HepG2 (cell line): ENCODE measurements around the gene GABBR2. TPM values are rescaled to one million over a fixed set of nuclear protein-coding genes. Genes with fewer than 3 reads are reported as not detected.

Source experiments
- ATAC-seq: fragments of 200-7000 bp; cut with Tn5 transposase; 3 replicates; pipeline ENCODE4 v1.9.1; 2020; ENCODE audit warnings: mild to moderate bottlenecking, moderate library complexity
- BruUV-seq: library from RNA; stranded (reverse); fragments of 400-500 nt; replicated peaks from 2 replicates; lab custom pipeline; 2021; lab: Mats Ljungman, UMichigan
- CTCF ChIA-PET: fragments of 300-600 bp; formaldehyde crosslinking; extraction: SDS; loops from one replicate; lab custom pipeline; 2021; ENCODE audit warnings: low total read pairs, inconsistent platforms, low intra/inter-chr PET ratio; lab: Yijun Ruan, JAX
- POLR2A ChIA-PET: fragments of 350-600 bp; sonication (Branson Sonifier 250); formaldehyde crosslinking; loops from one replicate; lab custom pipeline; 2020; ENCODE audit warnings: antibody characterized with exemption, inconsistent platforms; lab: Yijun Ruan, JAX
- DNase-seq: peaks from one replicate; pipeline ENCODE4 v3.0.0-alpha.2; 2015; ENCODE audit warnings: low spot score
- FAIRE-seq: peaks from 3 replicates; lab custom pipeline; 2011; peaks lifted over from hg19 to GRCh38; lab: Jason Lieb, UNC
- H2AFZ ChIP-seq: one replicate; pipeline ENCODE4 v1.6.1; 2011; ENCODE audit warnings: low read length, inconsistent platforms
- H3K27ac ChIP-seq: fragments of 300-600 bp; 3 replicates; pipeline ENCODE4 v1.8.0; 2011; ENCODE audit warnings: mixed run types, mild to moderate bottlenecking, mixed read lengths, low read length, inconsistent platforms; ENCODE audit not compliant: insufficient read depth; ENCODE audit errors: extremely low read length
- H3K27me3 ChIP-seq, 2 experiments: fragments of 200-600 bp in 1 of 2; 2 replicates in 1 of 2; 3 replicates in 1 of 2; pipeline versions ENCODE4 v1.6.0 to v1.8.0; 2011; ENCODE audit warnings: low read length in 2 of 2, mild to moderate bottlenecking in 2 of 2, moderate library complexity in 2 of 2, inconsistent platforms in 1 of 2; ENCODE audit not compliant: insufficient read depth in 2 of 2, control insufficient read depth in 1 of 2
- H3K36me3 ChIP-seq, 2 experiments: fragments of 200-600 bp in 1 of 2; replicated peaks in 1 of 2; 2 replicates in 1 of 2; 3 replicates in 1 of 2; pipeline versions ENCODE4 v1.5.1 to v1.8.0; 2011; ENCODE audit warnings: low read length in 2 of 2, inconsistent platforms in 1 of 2; ENCODE audit not compliant: insufficient read depth in 2 of 2, control insufficient read depth in 1 of 2
- H3K4me1 ChIP-seq: 2 replicates; pipeline ENCODE4 v1.5.1; 2012; ENCODE audit warnings: low read length, inconsistent platforms; ENCODE audit not compliant: insufficient read depth
- H3K4me2 ChIP-seq: 2 replicates; pipeline ENCODE4 v1.6.0; 2011; ENCODE audit warnings: low read depth, low read length, inconsistent platforms
- H3K4me3 ChIP-seq, 3 experiments: fragments of 200-600 bp in 1 of 3; sonication (generic), shearing (Covaris generic) in 1 of 3; replicated peaks in 1 of 3; 2 replicates each; pipeline ENCODE4 v1.5.1; 2011 to 2016; ENCODE audit warnings: low read length in 3 of 3, inconsistent platforms in 2 of 3, low read depth in 2 of 3, mild to moderate bottlenecking in 2 of 3, control low read depth in 1 of 3, mixed read lengths in 1 of 3; ENCODE audit not compliant: insufficient read depth in 1 of 3
- H3K79me2 ChIP-seq: one replicate; pipeline ENCODE4 v1.6.1; 2011; ENCODE audit warnings: low read length, inconsistent platforms; ENCODE audit not compliant: insufficient read depth
- H3K9ac ChIP-seq: 2 replicates; pipeline ENCODE4 v1.6.0; 2011; ENCODE audit warnings: mild to moderate bottlenecking, low read depth, low read length, inconsistent platforms; ENCODE audit not compliant: insufficient read depth
- H3K9me3 ChIP-seq: 2 replicates; pipeline ENCODE4 v1.5.1; 2012; ENCODE audit warnings: mild to moderate bottlenecking, low read length
- H4K20me1 ChIP-seq: 2 replicates; pipeline ENCODE4 v1.6.0; 2011; ENCODE audit warnings: inconsistent platforms, mild to moderate bottlenecking, low read length, moderate library complexity; ENCODE audit not compliant: insufficient read depth
- FOXK2 ChIP-seq: fragments of 450-650 bp; IDR thresholded peaks from 2 replicates; pipeline ENCODE4 v1.6.1; 2016
- NR2F6 ChIP-seq, 2 experiments: IDR thresholded peaks; 2 replicates each; pipeline ENCODE4 v1.6.1; 2016; ENCODE audit warnings: antibody characterized with exemption in 1 of 2, mild to moderate bottlenecking in 1 of 2
- ZMYM4 ChIP-seq: sonication (generic); formaldehyde crosslinking; IDR thresholded peaks from 2 replicates; pipeline ENCODE4 v1.8.1; 2023; ENCODE audit warnings: mild to moderate bottlenecking, missing genetic modification reagents
- ZNF431 ChIP-seq: sonication (generic); formaldehyde crosslinking; IDR thresholded peaks from 2 replicates; pipeline ENCODE4 v1.9.0; 2022; ENCODE audit warnings: missing genetic modification reagents, low read depth, mild to moderate bottlenecking, borderline replicate concordance
- ZNF501 ChIP-seq: sonication (generic); formaldehyde crosslinking; IDR thresholded peaks from 2 replicates; pipeline ENCODE4 v1.5.1; 2020; ENCODE audit warnings: mild to moderate bottlenecking, moderate library complexity, missing genetic modification reagents
- WGBS: methylation state at CpG from one replicate; pipeline ENCODE4 v1.1.6; 2017; ENCODE audit warnings: low lambda C conversion rate; 5-methylcytosine and 5-hydroxymethylcytosine counted together
- in situ Hi-C: cut with HindIII; loops from 2 replicates; pipeline ENCODE4 v1.10.0; 2017; ENCODE audit warnings: low pct_unique_long_range_greater_than_20kb; ENCODE audit not compliant: extremely low pct_ligation_motif_present
- intact Hi-C: fragments of 100-400 bp; cut with micrococcal nuclease; formaldehyde crosslinking; loops from one replicate; pipeline ENCODE4 v1.10.0; 2022; ENCODE audit not compliant: unreplicated experiment
- polyA plus RNA-seq, 8 experiments: library from polyadenylated mRNA; depleted of rRNA in 3 of 8; stranded (reverse) in 7 of 8; unstranded in 1 of 8; fragments of >200 nt; fragmentation: Illumina TruSeq in 4 of 8; extraction: Trizol in 4 of 8; gene quantifications; 2 replicates each; pipeline versions ENCODE4 v1.2.1 to v1.2.3, GENCODE V29; 2011 to 2016; ENCODE audit warnings: low read depth in 4 of 8, missing spikeins in 1 of 8, mixed read lengths in 1 of 8; ENCODE audit not compliant: insufficient read depth in 1 of 8
- total RNA-seq, 5 experiments: library from RNA; depleted of rRNA; stranded (reverse); fragments of >200 nt; fragmentation: Illumina TruSeq; extraction: Trizol; gene quantifications; 2 replicates each; pipeline ENCODE4 v1.2.3, GENCODE V29; 2016; ENCODE audit warnings: low read depth in 1 of 5
- TF ChIP-seq, protein P1 (sequence below): sonication (generic); formaldehyde crosslinking; IDR thresholded peaks from 2 replicates; pipeline ENCODE4 v1.4.0; 2020; ENCODE audit warnings: missing genetic modification reagents, borderline replicate concordance
- TF ChIP-seq, protein P2 (sequence below): sonication (generic); formaldehyde crosslinking; IDR thresholded peaks from 2 replicates; pipeline ENCODE4 v1.8.0; 2022; ENCODE audit warnings: mild to moderate bottlenecking, missing genetic modification reagents, moderate library complexity

GABBR2 gene
- total and polyA plus RNA-seq, 2 of the 13 experiments (the other 11 are each of a cell fraction or from before 2014, with no cell fraction given): 0.02 TPM; not detected in 1

DNA sequence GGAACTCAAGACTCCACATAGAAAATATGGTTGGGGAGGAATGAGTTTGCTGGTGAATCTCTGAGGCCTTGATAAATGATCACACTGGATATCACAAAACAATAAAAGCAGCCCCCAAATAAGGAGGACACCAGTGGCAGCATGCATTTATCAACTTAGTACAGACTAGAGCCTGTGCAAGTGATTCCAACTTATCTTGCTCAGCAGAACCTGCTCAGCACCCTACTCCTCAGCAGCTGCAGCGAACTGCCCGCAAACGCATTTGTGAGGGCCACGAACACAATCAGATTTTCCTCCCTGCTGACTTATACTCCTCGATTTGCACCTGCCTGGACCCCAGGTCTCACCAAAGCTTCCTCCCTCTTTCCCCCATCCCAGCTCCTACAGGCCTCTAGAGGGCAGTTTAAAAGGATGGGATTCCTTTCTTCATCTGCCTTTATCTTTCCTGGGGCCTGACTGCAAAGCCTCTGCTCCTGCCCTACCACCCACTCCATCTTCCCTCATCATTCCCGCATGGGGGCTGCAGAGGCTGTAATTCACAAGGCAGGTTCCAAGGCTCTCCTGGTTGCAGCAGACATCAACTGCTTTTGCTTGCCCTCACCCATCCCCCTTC lies 46.4 kb upstream of the GABBR2 start:
- WGBS: 88% methylated on average over 6 of the region's 6 CpGs
- ATAC-seq (no peak), DNase-seq (no peak), FAIRE-seq (no peak)
- no peak overlapping the region for H3K4me3 ChIP-seq
- H3K9ac ChIP-seq: no peak overlapping the region
- intact Hi-C loops: no loop called here
- no peaks in the 10 kb centered on the region for H4K20me1 ChIP-seq
- H3K9me3 ChIP-seq: peaks cover 9% of the 10 kb centered on the region
- H3K27me3 ChIP-seq: no peaks in the 10 kb centered on the region
- ChIA-PET CTCF (no interaction called here), POLR2A (no interaction called here)
- H2AFZ ChIP-seq: no peak overlapping the region
- H3K79me2 ChIP-seq: no peaks in the 10 kb centered on the region
- H3K36me3 ChIP-seq: peaks cover 0 to 3% of the 10 kb centered on the region in 2 experiments; a peak in 1 of 5 replicates
- no peak overlapping the region for H3K27ac ChIP-seq
- H3K4me2 ChIP-seq: no peak overlapping the region
- BruUV-seq: no TSS peak
- in situ Hi-C loops: no loop called here
- TF ChIP-seq, protein P1, sequence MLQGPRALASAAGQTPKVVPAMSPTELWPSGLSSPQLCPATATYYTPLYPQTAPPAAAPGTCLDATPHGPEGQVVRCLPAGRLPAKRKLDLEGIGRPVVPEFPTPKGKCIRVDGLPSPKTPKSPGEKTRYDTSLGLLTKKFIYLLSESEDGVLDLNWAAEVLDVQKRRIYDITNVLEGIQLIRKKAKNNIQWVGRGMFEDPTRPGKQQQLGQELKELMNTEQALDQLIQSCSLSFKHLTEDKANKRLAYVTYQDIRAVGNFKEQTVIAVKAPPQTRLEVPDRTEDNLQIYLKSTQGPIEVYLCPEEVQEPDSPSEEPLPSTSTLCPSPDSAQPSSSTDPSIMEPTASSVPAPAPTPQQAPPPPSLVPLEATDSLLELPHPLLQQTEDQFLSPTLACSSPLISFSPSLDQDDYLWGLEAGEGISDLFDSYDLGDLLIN (CRISPR knock-in tag): no peak
- TF ChIP-seq FOXK2 (no peak), ZNF501 (CRISPR knock-in tag) (no peak), ZNF431 (CRISPR knock-in tag) (no peak), ZMYM4 (CRISPR knock-in tag) (no peak), NR2F6 (IDR thresholded peaks at IDR 0.05) (no peak), NR2F6 (CRISPR knock-in tag; IDR thresholded peaks at IDR 0.05) (no peak)
- TF ChIP-seq, protein P2, sequence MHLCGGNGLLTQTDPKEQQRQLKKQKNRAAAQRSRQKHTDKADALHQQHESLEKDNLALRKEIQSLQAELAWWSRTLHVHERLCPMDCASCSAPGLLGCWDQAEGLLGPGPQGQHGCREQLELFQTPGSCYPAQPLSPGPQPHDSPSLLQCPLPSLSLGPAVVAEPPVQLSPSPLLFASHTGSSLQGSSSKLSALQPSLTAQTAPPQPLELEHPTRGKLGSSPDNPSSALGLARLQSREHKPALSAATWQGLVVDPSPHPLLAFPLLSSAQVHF (CRISPR knock-in tag): no peak
- no peaks in the 10 kb centered on the region for H3K4me1 ChIP-seq
